Aorta (tissue), 5 donors: ENCODE data around the gene PLEKHA4. TPM values are rescaled to one million over a fixed set of nuclear protein-coding genes. Genes with fewer than 3 reads are reported as not detected.
"Not testable (repeated sequence)": the region's sequence is repeated elsewhere in the genome, so short reads cannot be mapped to it uniquely, and the experiment has no call there.

Source experiments
- ATAC-seq: fragments of 200-7000 bp; cut with Tn5 transposase; one replicate; pipeline ENCODE4 v1.9.1; 2022; ENCODE audit warnings: moderate library complexity; ENCODE audit not compliant: low FRiP score
- DNase-seq, 2 donors: peaks; one replicate each; pipeline ENCODE4 v3.0.0-alpha.2; 2020
- H3K27ac ChIP-seq, 2 donors: one replicate each; pipeline ENCODE4 v1.5.1; 2013; ENCODE audit warnings: low read length in 2 of 2, mild to moderate bottlenecking in 2 of 2, moderate library complexity in 2 of 2, control low read depth in 1 of 2, inconsistent platforms in 1 of 2, low read depth in 1 of 2
- H3K27me3 ChIP-seq, 2 donors: one replicate each; pipeline ENCODE4 v1.6.1; 2013; ENCODE audit warnings: control low read depth in 1 of 2, low read length in 1 of 2, mild to moderate bottlenecking in 1 of 2, moderate library complexity in 1 of 2; ENCODE audit not compliant: insufficient read depth in 2 of 2, control insufficient read depth in 1 of 2
- H3K36me3 ChIP-seq, 2 donors: one replicate each; pipeline ENCODE4 v1.6.1; 2013; ENCODE audit warnings: control low read depth in 1 of 2, low read length in 1 of 2, mild to moderate bottlenecking in 1 of 2; ENCODE audit not compliant: insufficient read depth in 2 of 2, control insufficient read depth in 1 of 2
- H3K4me1 ChIP-seq, 2 donors: one replicate each; pipeline ENCODE4 v1.6.1; 2013; ENCODE audit warnings: low read length in 2 of 2, control low read depth in 1 of 2, mild to moderate bottlenecking in 1 of 2, moderate library complexity in 1 of 2; ENCODE audit not compliant: insufficient read depth in 2 of 2, control insufficient read depth in 1 of 2
- H3K4me3 ChIP-seq, 2 donors: one replicate each; pipeline ENCODE4 v1.5.1; 2013; ENCODE audit warnings: low read length in 2 of 2, control low read depth in 1 of 2, mild to moderate bottlenecking in 1 of 2
- H3K9me3 ChIP-seq: one replicate; pipeline ENCODE4 v1.6.1; 2013; ENCODE audit warnings: mild to moderate bottlenecking, low read length; ENCODE audit not compliant: control insufficient read depth
- WGBS, 2 donors: extraction: QIAGEN DNeasy Blood & Tissue Kit; methylation state at CpG; one replicate each; pipeline ENCODE4 v1.1.7; 2013; 5-methylcytosine and 5-hydroxymethylcytosine counted together
- intact Hi-C, 2 donors: fragments of 100-400 bp; cut with DNase I; formaldehyde crosslinking; loops; one replicate each; pipeline versions ENCODE4 v1.14.2 to v1.15.0; 2022
- polyA plus RNA-seq, 2 donors: library from polyadenylated mRNA; stranded (reverse); fragments of 200-250 nt; gene quantifications; one replicate each; pipeline ENCODE4 v1.2.3, GENCODE V29; 2013
- total RNA-seq, 2 donors: library from RNA; stranded (reverse); fragmentation: NEBNext Ultra II Directional; extraction: Animal tissue kit (Norgen Biotek cat#: 25700); gene quantifications; one replicate each; pipeline ENCODE4 v1.2.1, GENCODE V29; 2021
- donor health status: healthy with polysubstance abuse.
- donor health status: Bipolar disorder and iron deficiency.
- donor health status: DM: no; HTN: no; CAD: no.
- donor health status: DM: no; HTN: no; CAD: no.
- donor health status: DM: yes; HTN: yes; CAD: no.

Gene PLEKHA4
- total and polyA plus RNA-seq, 4 donors = 94.9 to 223 (median 145) TPM

- intact Hi-C loops = no loop called here
- DNase-seq = no peak
- ATAC-seq = no peak
- H3K4me3 ChIP-seq = no peak overlapping the region
- no peaks in the 10 kb centered on the region for H3K36me3 ChIP-seq
- 85 to 86% methylated on average over 18 of the region's 18 CpGs for WGBS, 2 donors
- H3K4me1 ChIP-seq = no peaks in the 10 kb centered on the region
- no peaks in the 10 kb centered on the region for H3K27me3 ChIP-seq
- no peaks in the 10 kb centered on the region for H3K9me3 ChIP-seq
- H3K27ac ChIP-seq = no peak overlapping the region
These were observed 7.1 kb downstream of the PLEKHA4 start for GRCh38 chr19:48861313-48861712.

DNA sequence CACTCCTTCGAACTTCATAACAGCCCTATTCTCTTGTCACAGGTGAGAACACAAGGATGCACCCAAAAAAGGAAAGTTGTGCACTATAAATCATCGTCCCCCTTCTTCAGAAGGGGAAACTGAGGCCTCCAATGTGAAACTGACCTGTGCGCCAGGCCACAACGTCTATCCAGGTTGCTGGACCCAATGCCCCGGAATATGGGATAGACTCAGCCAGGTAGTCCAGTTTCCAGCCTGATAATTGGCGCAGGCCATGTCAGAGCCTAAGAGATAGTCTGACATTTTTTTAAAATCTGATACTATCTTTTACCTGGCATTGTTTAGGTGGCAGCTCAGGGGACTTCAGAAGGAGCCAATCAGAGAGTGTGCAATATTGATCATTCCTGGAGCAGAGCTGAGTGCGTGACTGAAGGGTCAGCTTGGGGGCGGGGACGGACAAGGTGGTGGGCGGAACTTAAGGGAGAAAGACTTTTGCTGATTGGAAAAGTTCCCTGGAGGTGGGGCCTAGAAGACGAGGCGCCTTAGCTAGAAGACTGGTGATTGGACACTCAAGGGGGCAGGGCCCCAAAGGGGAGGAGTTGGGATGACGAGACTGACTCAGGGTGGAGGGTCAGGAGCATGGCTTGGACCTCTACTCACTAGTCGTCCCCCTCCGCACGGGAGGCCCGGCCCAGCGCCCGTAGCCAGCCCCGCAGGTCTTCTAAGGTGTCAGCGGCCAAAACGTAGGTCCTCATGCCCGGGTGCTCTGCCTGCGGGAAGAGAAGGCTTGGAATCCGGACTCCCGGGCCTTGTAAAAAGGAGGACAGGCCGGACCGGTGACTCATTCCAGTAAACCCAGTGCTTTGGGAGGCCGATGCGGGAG, 8.5 kb downstream of the PLEKHA4 start:
- H3K4me1 ChIP-seq = no peaks in the 10 kb centered on the region
- H3K27ac ChIP-seq = no peak overlapping the region
- DNase-seq (peak; percentile 62 to 75), ATAC-seq (peak; percentile 43)
- no peaks in the 10 kb centered on the region for H3K27me3 ChIP-seq
- H3K36me3 ChIP-seq = no peaks in the 10 kb centered on the region
- 88 to 89% methylated on average over 30 of the region's 30 CpGs for WGBS, 2 donors
- no peaks in the 10 kb centered on the region for H3K9me3 ChIP-seq
- H3K4me3 ChIP-seq = no peak overlapping the region
- intact Hi-C loops = no loop called here

DNA sequence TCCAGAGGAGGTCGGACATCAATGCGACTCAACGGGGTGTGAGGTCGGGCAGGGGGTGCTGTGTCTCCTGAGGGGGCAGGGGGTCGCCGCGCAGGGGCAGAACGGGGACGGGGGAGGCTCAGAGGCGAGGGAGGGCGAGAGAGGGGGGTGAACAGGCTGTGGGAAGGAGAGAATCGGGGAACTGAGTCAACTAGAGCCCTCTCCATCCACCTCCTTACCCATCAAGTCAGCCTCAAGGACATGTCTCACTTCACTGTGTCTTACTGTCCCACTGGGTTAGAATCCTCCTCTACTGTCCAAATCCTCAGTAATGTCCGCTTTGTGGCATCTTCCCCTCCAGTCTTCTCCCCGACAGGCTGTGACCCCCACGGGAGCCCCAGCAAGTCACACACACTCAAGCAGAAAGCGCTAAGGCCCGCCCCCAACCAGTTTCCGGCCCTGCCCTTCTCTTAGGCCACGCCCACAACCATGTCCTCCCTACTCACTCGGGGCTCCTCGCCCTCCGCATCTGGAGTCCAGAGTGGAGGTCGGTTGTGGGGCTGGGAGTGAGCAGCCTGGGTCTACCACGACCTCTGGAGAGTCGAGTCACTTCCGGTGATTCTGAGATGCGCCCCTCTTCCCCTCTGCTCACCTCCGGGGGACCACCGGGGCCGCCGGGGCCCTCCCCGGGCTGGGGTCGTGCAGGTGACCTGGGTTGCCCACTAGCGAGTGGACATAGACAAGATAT, 9.3 kb downstream of the PLEKHA4 start:
- no peak for ATAC-seq
- H3K9me3 ChIP-seq = no peaks in the 10 kb centered on the region
- H3K27me3 ChIP-seq = no peaks in the 10 kb centered on the region
- H3K4me3 ChIP-seq = no peak overlapping the region
- H3K36me3 ChIP-seq = no peaks in the 10 kb centered on the region
- H3K4me1 ChIP-seq = no peaks in the 10 kb centered on the region
- intact Hi-C loops = no loop called here
- H3K27ac ChIP-seq = no peak overlapping the region
- peak; percentile 67 to 82 for DNase-seq
- WGBS, 2 donors = 69 to 71% methylated on average over 34 of the region's 34 CpGs

- no peaks in the 10 kb centered on the region for H3K27me3 ChIP-seq
- H3K36me3 ChIP-seq = no peaks in the 10 kb centered on the region
- H3K9me3 ChIP-seq = no peaks in the 10 kb centered on the region
- ATAC-seq = no peak
- intact Hi-C loops = no loop called here
- DNase-seq = no peak
- no peaks in the 10 kb centered on the region for H3K4me1 ChIP-seq
- H3K4me3 ChIP-seq = no peak overlapping the region
- 95 to 99% methylated on average over 6 of the region's 6 CpGs for WGBS, 2 donors
- H3K27ac ChIP-seq = no peak overlapping the region
These were observed 11.5 kb downstream of the PLEKHA4 start for GRCh38 chr19:48856921-48857320.

DNA sequence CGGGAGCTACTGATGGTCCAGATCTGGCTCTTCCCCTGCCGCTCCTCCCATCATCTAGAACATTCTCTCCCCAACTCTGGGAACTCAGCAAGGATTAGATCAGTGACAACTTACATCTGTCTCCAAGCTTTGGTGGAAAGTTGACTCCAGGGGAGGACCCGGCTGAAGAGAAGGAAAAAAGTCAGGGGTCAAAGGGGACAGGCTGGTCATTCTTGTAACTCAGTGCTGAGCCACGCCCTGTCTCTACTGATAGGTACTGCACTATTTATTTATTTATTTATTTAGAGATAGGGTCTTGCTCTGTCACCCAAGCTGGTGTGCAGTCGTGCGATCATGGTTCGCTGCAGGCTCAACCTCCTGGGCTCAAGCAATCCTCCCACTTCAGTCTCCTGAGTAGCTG, 14.3 kb downstream of the PLEKHA4 start:
- no peaks in the 10 kb centered on the region for H3K27me3 ChIP-seq
- ATAC-seq (no peak), DNase-seq (no peak)
- intact Hi-C loops = no loop called here
- no peak overlapping the region for H3K27ac ChIP-seq
- no peaks in the 10 kb centered on the region for H3K9me3 ChIP-seq
- WGBS, 2 donors = 90 to 92% methylated on average over 7 of the region's 7 CpGs
- no peaks in the 10 kb centered on the region for H3K4me1 ChIP-seq
- no peaks in the 10 kb centered on the region for H3K36me3 ChIP-seq
- no peak overlapping the region for H3K4me3 ChIP-seq

DNA sequence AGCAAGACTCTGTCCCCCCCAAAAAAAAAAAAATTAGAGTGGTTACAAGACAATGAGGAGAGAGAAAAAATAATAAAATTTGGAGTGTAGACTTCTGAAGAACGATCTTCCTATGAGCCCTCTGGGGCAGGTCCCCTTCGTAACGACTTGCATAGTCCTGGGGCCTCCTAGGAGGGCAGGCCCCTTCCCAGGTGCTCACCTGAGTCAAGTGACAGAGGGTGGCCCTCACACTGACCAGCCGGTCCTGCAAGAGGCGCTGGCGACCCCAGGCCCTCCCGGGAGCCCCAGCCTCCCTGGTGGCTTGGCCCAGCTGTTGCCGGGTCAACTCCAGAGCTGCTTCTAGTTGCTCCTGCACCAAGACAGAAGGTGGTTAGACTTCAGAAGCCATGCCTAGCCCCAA, 14.9 kb downstream of the PLEKHA4 start:
- H3K36me3 ChIP-seq = no peaks in the 10 kb centered on the region
- no peak for ATAC-seq
- H3K9me3 ChIP-seq = no peaks in the 10 kb centered on the region
- 89 to 93% methylated on average over 8 of the region's 8 CpGs for WGBS, 2 donors
- no peak overlapping the region for H3K27ac ChIP-seq
- no peak overlapping the region for H3K4me3 ChIP-seq
- no peaks in the 10 kb centered on the region for H3K4me1 ChIP-seq
- no peaks in the 10 kb centered on the region for H3K27me3 ChIP-seq
- no peak for DNase-seq
- intact Hi-C loops = no loop called here

DNA sequence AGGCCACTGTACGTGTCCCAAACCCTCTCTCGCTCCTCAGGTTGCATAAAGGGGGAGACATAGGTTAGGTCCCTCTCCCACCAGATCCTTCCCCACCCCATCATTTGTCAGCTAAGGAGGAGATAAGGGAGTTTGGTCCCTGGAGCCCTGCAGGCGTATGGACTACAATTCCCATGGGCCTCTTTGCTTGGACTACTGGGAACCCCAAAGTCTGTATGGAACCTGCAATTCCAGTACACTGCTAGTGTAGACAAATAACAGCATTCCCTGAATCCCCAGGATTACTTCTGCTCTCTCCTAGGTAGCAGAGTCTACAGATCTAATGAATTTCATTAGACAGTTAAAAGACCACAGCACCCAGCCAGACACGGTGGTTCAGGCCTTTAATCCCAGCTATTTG, 16.1 kb downstream of the PLEKHA4 start:
- H3K27ac ChIP-seq = no peak overlapping the region
- no peaks in the 10 kb centered on the region for H3K4me1 ChIP-seq
- H3K9me3 ChIP-seq = no peaks in the 10 kb centered on the region
- DNase-seq (no peak), ATAC-seq (no peak)
- H3K27me3 ChIP-seq = no peaks in the 10 kb centered on the region
- H3K36me3 ChIP-seq = peaks cover 0 to 3% of the 10 kb centered on the region in 2 donors
- intact Hi-C loops = no loop called here
- 89% methylated on average over 4 of the region's 4 CpGs for WGBS, 2 donors
- H3K4me3 ChIP-seq = no peak overlapping the region

- ATAC-seq, H3K4me1 ChIP-seq, DNase-seq, H3K36me3 ChIP-seq, H3K27ac ChIP-seq, H3K4me3 ChIP-seq, H3K9me3 ChIP-seq, H3K27me3 ChIP-seq: not testable (repeated sequence)
- 96% methylated on average over 3 of the region's 3 CpGs for WGBS, 2 donors
- intact Hi-C loops = loop anchor here in 1 of 2 donors (10.0 kb wide), 1 partner anchor 202 kb away; the partner anchor contains the start of gene CA11
These were observed 21.8 kb downstream of the PLEKHA4 start for GRCh38 chr19:48846659-48847058.
